Osteoblast (primary cell): ENCODE results near the gene LTO1. TPM values are rescaled to one million over a fixed set of nuclear protein-coding genes. Genes with fewer than 3 reads are reported as not detected.
"Not testable (repeated sequence)": the region's sequence is repeated elsewhere in the genome, so short reads cannot be mapped to it uniquely, and the experiment has no call there.

Experiments
- DNase-seq: peaks from one replicate; pipeline ENCODE4 v3.0.0; 2011; ENCODE audit warnings: low spot score, mixed read lengths; ENCODE audit not compliant: insufficient read length; ENCODE audit errors: missing footprints
- H2AFZ ChIP-seq: 2 replicates; pipeline ENCODE4 v1.6.0; 2011; ENCODE audit warnings: mild to moderate bottlenecking, low read length
- H3K27ac ChIP-seq: 2 replicates; pipeline ENCODE4 v1.5.1; 2011; ENCODE audit warnings: mild to moderate bottlenecking, low read depth, low read length, moderate library complexity
- H3K27me3 ChIP-seq: 2 replicates; pipeline ENCODE4 v1.6.0; 2012; ENCODE audit warnings: mild to moderate bottlenecking, control low read depth, inconsistent platforms, low read length, moderate library complexity; ENCODE audit not compliant: insufficient read depth
- H3K36me3 ChIP-seq: 2 replicates; pipeline ENCODE4 v1.5.1; 2011; ENCODE audit warnings: mild to moderate bottlenecking, low read length, control low read depth, moderate library complexity; ENCODE audit not compliant: insufficient read depth
- H3K4me1 ChIP-seq: 2 replicates; pipeline ENCODE4 v1.5.1; 2011; ENCODE audit warnings: mild to moderate bottlenecking, low read length, control low read depth, moderate library complexity; ENCODE audit not compliant: insufficient read depth
- H3K4me2 ChIP-seq: 2 replicates; pipeline ENCODE4 v1.6.0; 2011; ENCODE audit warnings: mild to moderate bottlenecking, low read length; ENCODE audit not compliant: insufficient read depth
- H3K4me3 ChIP-seq: fragments of 200-600 bp; sonication (generic); 3 replicates; pipeline ENCODE4 v1.5.1; 2012; ENCODE audit warnings: mild to moderate bottlenecking, low read length, inconsistent platforms; ENCODE audit not compliant: insufficient read depth
- H3K79me2 ChIP-seq: 2 replicates; pipeline ENCODE4 v1.6.0; 2012; ENCODE audit warnings: mild to moderate bottlenecking, low read length, control low read depth, inconsistent platforms; ENCODE audit not compliant: insufficient read depth
- H3K9me3 ChIP-seq: 2 replicates; pipeline ENCODE4 v1.5.1; 2011; ENCODE audit warnings: low read depth, low read length, control low read depth
- H4K20me1 ChIP-seq: 2 replicates; pipeline ENCODE4 v1.6.0; 2012; ENCODE audit warnings: mild to moderate bottlenecking, low read length, control low read depth; ENCODE audit not compliant: insufficient read depth
- CTCF ChIP-seq: IDR thresholded peaks from 2 replicates; pipeline ENCODE4 v1.5.1; 2011; ENCODE audit warnings: mild to moderate bottlenecking, low read depth, low read length, moderate library complexity; ENCODE audit errors: extremely low read depth
- total RNA-seq: library from RNA; depleted of rRNA; stranded (reverse); fragments of >200 nt; gene quantifications from 2 replicates; pipeline ENCODE4 v1.2.3, GENCODE V29; 2012

The LTO1 gene
- total RNA-seq, 1 donor, result 24.6 TPM

GRCh38 chr11:69694781-69695180 is 19.6 kb upstream of the LTO1 start:
- H3K27ac ChIP-seq, result no peak overlapping the region
- H3K27me3 ChIP-seq, result peaks cover 53% of the 10 kb centered on the region
- TF ChIP-seq CTCF, result no peak
- no peak for DNase-seq
- H3K9me3 ChIP-seq, result no peaks in the 10 kb centered on the region
- no peaks in the 10 kb centered on the region for H3K4me1 ChIP-seq
- no peak overlapping the region for H3K4me3 ChIP-seq
- no peak overlapping the region for H2AFZ ChIP-seq
- no peaks in the 10 kb centered on the region for H3K36me3 ChIP-seq
- H3K4me2 ChIP-seq, result no peak overlapping the region
- H3K79me2 ChIP-seq, result no peaks in the 10 kb centered on the region
- H4K20me1 ChIP-seq, result no peaks in the 10 kb centered on the region

DNA sequence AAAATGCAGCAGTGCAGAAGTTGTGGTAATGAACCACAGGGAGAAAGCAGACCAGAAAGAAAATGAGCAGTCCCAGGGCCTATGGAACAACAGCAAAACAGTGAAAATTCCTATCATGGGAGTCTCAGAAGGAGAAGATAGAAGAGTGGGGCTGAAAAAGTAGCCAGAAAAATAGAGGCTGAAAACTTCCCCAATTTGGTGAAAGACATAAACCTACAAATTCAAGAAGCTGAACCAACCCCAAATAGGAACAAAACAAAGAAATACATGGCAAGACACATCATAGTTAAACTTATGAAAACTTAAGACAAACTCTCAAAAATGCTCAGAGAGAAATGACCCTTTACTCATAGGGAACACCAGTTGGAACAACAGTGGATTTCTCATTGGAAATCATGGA is 17.3 kb upstream of the LTO1 start:
- Histone ChIP-seq H2AFZ (no peak overlapping the region), H3K4me1 (no peaks in the 10 kb centered on the region), H3K36me3 (no peaks in the 10 kb centered on the region), H3K27ac (no peak overlapping the region), H4K20me1 (no peaks in the 10 kb centered on the region), H3K4me2 (no peak overlapping the region), H3K79me2 (no peaks in the 10 kb centered on the region), H3K9me3 (no peaks in the 10 kb centered on the region), H3K27me3 (peaks cover 37% of the 10 kb centered on the region), H3K4me3 (no peak overlapping the region)
- DNase-seq, result no peak
- TF ChIP-seq CTCF, result no peak

DNA sequence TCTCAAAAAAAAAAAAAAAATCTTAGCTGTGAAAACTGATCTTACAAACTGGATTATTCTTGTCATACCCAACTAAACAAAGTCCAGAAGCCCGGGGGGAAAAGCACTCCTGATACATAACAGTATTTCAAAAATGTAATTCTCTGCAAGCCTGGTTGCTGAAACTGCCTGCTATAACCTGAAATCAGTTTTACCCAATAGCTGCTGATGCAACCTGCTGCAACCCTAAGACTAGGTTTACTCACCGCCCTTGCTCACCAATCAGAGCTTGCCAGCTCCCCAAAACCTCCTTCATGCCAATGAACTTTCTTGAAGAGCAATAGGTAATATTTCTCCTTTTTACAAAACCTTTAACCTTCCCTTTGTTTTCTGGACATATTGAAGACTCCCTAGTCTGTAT is 16.3 kb upstream of the LTO1 start:
- no peaks in the 10 kb centered on the region for H4K20me1 ChIP-seq
- no peak overlapping the region for H2AFZ ChIP-seq
- no peak overlapping the region for H3K4me2 ChIP-seq
- no peaks in the 10 kb centered on the region for H3K36me3 ChIP-seq
- no peak for TF ChIP-seq CTCF
- peaks cover 29% of the 10 kb centered on the region for H3K27me3 ChIP-seq
- H3K9me3 ChIP-seq, result no peaks in the 10 kb centered on the region
- H3K79me2 ChIP-seq, result no peaks in the 10 kb centered on the region
- H3K27ac ChIP-seq, result no peak overlapping the region
- no peak overlapping the region for H3K4me3 ChIP-seq
- H3K4me1 ChIP-seq, result no peaks in the 10 kb centered on the region
- no peak for DNase-seq

- DNase-seq, result no peak
- TF ChIP-seq CTCF, result no peak
- Histone ChIP-seq H3K36me3 (no peaks in the 10 kb centered on the region), H3K27me3 (peaks cover 15% of the 10 kb centered on the region), H3K79me2 (no peaks in the 10 kb centered on the region), H2AFZ (no peak overlapping the region), H3K4me3 (no peak overlapping the region), H3K4me1 (no peaks in the 10 kb centered on the region), H3K9me3 (no peaks in the 10 kb centered on the region), H4K20me1 (no peaks in the 10 kb centered on the region), H3K4me2 (no peak overlapping the region), H3K27ac (no peak overlapping the region)
Measured at GRCh38 chr11:69689484-69690319, 14.5 kb upstream of the LTO1 start.

DNA sequence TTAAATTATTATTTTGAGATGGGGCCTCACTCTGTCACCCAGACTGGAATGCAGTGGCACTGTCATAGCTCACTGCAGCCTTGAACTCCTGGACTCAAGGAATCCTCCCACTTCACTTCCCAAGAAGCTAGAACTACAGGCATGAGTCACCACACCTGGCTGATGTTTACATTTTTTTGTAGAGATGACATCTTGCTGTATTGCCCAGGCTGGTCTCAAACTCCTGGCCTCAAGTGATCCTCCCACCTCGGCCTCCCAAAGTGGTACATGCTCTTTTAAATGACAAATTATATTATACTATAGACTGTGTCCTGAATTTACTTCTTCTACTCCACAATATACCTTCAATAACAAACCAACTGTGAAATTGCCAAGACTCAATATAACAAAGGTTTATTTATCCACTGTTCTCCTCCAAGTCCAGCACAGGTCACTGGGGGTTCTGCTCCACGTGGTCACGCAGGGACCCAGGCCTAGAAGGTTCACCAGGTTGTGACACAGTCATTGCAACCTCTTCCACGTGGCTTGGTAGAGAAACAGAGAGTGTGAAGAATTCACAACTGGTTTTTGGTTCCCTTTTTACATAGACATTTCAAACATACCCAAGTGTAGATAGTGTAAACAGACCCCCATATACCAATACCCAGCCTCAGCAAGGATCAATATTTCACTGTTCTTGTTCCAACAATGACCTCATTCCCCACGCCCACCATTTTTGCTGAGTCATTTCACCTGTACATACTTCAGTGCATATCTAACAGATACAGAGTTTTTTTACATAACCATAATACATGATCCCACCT is 13.0 kb upstream of the LTO1 start:
- not testable (repeated sequence) for H3K27ac ChIP-seq, H3K9me3 ChIP-seq, DNase-seq, H3K4me2 ChIP-seq, H3K4me3 ChIP-seq, H2AFZ ChIP-seq, H3K79me2 ChIP-seq, H3K36me3 ChIP-seq, H4K20me1 ChIP-seq, H3K27me3 ChIP-seq, H3K4me1 ChIP-seq
